Skeletal muscle cell (primary cell): ENCODE measurements around the gene MAGEA2.
"Not testable (repeated sequence)": the region's sequence is repeated elsewhere in the genome, so short reads cannot be mapped to it uniquely, and the experiment has no call there.

Experiments used
- DNase-seq: peaks from one replicate; pipeline ENCODE4 v3.0.0-alpha.2; 2010; ENCODE audit warnings: low read depth
- H3K4me3 ChIP-seq: 2 replicates; pipeline ENCODE4 v1.5.1; 2011; ENCODE audit warnings: low read depth, mild to moderate bottlenecking, control low read depth, low read length, moderate library complexity

MAGEA2 gene, protein sequence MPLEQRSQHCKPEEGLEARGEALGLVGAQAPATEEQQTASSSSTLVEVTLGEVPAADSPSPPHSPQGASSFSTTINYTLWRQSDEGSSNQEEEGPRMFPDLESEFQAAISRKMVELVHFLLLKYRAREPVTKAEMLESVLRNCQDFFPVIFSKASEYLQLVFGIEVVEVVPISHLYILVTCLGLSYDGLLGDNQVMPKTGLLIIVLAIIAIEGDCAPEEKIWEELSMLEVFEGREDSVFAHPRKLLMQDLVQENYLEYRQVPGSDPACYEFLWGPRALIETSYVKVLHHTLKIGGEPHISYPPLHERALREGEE

DNA sequence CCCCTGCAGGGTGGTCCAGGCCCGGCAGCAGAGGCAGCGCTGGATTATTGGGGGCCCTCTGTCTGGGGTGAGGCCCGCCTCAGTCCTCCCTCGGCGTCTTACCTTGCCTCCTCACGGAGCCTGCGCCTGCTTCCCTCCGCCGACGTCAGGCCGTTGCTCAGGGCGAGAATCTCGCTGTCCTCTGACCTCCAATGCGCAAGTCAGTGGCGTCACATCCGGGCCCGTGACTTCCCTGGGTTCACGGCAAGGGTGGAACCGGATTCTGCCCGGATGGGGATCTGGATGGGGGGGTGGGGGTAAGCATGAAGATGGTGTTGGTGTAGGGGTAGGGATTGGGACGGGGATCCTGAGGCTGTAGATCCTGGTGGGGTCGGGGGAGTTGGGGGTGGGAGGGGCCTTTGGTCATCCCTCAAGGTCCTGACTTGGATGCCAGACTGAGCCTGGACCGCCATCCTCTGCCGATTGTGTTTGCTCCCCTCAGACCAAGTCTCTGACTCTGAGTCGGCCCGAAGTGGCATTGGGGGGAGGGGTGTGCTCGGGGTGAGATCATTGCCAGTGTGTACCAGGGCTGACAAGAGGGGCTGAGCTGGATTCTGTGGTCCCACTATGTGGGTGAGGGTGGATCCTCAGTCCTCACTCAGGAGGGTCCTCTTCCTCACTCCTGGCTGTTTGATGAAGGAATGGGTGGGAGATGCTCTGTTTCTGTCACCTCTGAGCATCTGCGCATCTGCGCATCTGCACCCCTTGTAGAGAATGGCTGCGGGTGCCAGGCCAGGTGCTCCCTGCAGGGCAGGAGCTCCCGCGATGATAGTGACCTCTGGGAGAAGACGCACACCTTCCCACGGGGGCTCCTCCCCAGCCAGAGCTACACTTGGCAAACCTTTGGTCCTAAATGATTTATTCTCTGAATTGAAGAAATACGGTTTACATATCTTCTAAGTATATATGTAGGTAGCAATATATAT is at the start of gene MAGEA2:
TSS of gene MAGEA2 (minus strand) at position 157 of the 965 bp plus-strand sequence. CDS start 2,479 bp downstream, outside the sequence.
- not testable (repeated sequence) for H3K4me3 ChIP-seq, DNase-seq

GRCh38 chrX:152798945-152799344 is 45.3 kb upstream of the MAGEA2 start:
- H3K4me3 ChIP-seq, result no peak overlapping the region
- no peak for DNase-seq

DNA sequence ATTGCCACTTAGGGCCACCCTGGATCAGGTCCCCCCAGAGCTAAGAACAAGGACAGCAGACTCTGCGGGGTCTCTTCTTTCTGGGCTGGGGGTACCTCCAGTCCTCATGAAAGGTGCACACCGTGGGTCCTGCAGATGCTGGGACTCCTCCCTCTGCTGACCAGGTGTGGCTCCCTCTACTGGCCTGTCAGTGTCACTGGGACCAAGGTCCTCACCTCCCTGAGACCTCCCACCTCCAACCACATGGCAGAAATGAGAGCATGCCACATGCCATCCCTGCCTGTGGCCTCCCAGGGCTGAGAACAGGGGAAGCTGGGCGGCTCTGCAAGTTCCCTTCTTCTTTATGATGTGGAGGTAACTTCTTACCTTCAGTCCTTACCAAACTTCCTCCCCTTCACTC is 33.4 kb upstream of the MAGEA2 start:
- not testable (repeated sequence) for DNase-seq, H3K4me3 ChIP-seq

- DNase-seq, H3K4me3 ChIP-seq: not testable (repeated sequence)
Measured at GRCh38 chrX:152769549-152770289, 16.1 kb upstream of the MAGEA2 start, which contains the start of gene MAGEA6. TSS of gene MAGEA6 (minus strand) at chrX:152769689. CDS start at chrX:152767650, 2,039 bp downstream.

DNA sequence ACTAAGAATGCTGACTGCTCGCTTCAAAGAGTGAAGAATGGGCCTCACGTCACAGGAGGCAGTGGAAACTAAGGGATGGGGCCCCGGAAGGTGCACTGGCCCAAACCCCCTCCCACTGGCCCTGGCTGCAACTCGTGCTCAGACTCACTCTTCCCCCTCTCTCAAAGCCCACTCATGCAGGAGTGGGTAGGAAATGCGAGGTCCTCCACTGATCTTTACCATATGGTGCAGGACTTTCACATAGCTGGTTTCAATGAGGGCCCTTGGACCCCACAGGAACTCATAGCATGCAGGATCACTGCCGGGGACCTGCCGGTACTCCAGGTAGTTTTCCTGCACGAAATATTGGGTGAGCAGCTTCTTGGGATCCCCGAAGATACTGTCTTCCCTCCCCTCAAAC is 12.9 kb upstream of the MAGEA2 start:
- H3K4me3 ChIP-seq, DNase-seq: not testable (repeated sequence)

DNA sequence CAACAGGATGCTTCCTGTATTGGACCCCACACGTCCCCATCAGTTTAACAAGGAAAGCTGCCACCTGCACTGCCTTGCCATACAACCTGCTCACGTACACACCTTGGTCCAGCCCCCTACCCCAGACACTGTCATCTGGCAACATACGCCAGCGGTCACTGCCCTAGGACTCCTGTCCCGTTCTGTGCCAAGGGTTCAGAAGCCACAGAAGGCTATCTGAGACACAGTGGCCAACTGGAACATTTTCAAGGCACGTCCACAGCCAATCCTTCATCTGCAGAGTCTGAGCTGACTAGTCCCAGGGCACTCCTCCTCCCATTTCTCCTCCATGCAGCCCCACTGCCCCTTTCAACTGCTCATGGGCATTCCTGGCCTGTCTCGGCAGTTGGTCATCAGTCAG is 7.9 kb upstream of the MAGEA2 start:
- DNase-seq, H3K4me3 ChIP-seq: not testable (repeated sequence)

DNA sequence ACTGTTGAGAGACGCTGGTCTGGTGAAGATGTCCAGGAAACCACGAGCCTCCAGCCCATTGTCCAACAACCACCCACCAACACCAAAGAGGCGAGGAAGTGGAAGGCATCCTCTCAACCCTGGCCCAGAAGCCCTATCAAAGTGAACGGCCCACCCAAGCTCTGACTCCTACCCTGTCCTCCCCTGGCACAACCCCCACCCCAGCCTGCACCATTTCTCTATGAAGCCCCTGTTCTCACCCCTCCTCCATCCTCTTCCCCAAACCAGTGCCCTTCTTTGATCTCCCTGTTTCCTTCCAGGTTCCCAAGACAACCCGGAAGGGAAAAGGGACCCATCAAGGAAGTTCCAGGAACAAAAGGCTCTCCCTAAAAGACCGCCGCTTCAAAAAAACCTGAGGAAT is 5.9 kb upstream of the MAGEA2 start:
- DNase-seq, H3K4me3 ChIP-seq: not testable (repeated sequence)

DNA sequence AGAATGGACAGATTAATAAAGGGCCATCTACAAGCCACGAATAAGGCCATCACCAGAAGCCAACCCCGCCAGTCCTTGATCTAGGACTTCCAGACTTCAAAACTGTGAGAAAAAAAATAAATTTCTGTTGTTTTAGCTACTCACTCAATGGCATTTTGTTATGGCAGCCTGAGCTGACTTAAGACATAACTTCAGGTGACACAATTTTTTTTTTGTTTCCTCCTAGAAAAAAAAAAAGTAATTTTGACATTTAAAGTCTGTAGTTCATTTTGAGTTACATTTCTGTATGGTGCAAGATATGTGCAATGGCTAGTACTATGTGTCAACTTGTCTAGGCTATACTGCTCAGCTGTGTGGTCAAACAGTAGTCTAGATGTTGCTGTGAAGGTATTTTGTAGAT is 5.3 kb upstream of the MAGEA2 start, which contains the start of gene CSAG3:
TSS of gene CSAG3 (plus strand) at position 301 of the 400 bp plus-strand sequence.
- not testable (repeated sequence) for H3K4me3 ChIP-seq, DNase-seq

DNA sequence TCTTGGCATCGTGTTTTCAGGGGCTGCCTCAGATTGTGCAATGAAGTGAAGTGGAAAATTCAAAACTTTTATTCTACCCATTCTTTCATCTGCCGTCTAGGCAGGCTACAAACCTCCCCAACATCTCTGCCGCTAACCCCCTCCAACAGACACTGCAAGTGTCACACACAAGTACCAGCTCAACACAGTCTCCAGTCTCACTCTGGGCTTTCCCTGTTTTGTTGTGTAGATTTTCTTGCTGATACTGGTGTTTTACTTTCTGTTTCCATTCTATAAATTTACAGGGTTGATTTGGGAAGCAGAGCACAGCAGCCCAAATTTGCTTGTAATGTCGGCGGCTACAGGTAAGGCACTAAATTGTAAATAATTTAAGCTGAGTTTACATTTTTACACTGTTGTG is 1.2 kb upstream of the MAGEA2 start:
- DNase-seq, H3K4me3 ChIP-seq: not testable (repeated sequence)

- DNase-seq, result no peak
- H3K4me3 ChIP-seq, result no peak overlapping the region
Measured at GRCh38 chrX:152738560-152738959, 15.1 kb downstream of the MAGEA2 start.

DNA sequence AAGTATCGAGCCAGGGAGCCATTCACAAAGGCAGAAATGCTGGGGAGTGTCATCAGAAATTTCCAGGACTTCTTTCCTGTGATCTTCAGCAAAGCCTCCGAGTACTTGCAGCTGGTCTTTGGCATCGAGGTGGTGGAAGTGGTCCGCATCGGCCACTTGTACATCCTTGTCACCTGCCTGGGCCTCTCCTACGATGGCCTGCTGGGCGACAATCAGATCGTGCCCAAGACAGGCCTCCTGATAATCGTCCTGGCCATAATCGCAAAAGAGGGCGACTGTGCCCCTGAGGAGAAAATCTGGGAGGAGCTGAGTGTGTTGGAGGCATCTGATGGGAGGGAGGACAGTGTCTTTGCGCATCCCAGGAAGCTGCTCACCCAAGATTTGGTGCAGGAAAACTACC is 17.1 kb downstream of the MAGEA2 start:
- not testable (repeated sequence) for H3K4me3 ChIP-seq, DNase-seq

DNA sequence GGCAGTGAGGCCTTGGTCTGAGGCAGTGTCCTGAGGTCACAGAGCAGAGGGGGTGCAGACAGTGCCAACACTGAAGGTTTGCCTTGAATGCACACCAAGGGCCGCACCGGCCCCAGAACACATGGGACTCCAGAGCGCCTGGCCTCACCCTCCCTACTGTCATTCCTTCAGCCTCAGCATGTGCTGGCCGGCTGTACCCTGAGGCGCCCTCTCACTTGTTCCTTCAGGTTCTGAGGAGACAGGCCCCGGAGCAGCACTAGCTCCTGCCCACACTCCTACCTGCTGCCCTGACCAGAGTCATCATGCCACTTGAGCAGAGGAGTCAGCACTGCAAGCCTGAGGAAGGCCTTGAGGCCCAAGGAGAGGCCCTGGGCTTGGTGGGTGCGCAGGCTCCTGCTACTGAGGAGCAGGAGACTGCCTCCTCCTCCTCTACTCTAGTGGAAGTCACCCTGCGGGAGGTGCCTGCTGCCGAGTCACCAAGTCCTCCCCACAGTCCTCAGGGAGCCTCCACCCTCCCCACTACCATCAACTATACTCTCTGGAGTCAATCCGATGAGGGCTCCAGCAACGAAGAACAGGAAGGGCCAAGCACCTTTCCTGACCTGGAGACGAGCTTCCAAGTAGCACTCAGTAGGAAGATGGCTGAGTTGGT is 17.7 kb downstream of the MAGEA2 start:
- no peak overlapping the region for H3K4me3 ChIP-seq
- DNase-seq, result no peak

GRCh38 chrX:152735101-152735500 is 18.5 kb downstream of the MAGEA2 start:
- DNase-seq, result no peak
- no peak overlapping the region for H3K4me3 ChIP-seq

GRCh38 chrX:152734143-152734858 is 19.3 kb downstream of the MAGEA2 start:
- H3K4me3 ChIP-seq, DNase-seq: not testable (repeated sequence)

GRCh38 chrX:152733261-152733975 is 20.2 kb downstream of the MAGEA2 start, which contains the start of the genes CSAG1 and MAGEA12:
TSS of gene CSAG1 (minus strand) at chrX:152733721. CDS start at chrX:152732460, 1,261 bp downstream.
TSS of gene MAGEA12 (plus strand) at chrX:152733757. CDS start at chrX:152736162, 2,405 bp downstream.
- H3K4me3 ChIP-seq, result no peak within 1 kb of the TSS

GRCh38 chrX:152725409-152725808 is 28.2 kb downstream of the MAGEA2 start:
- no peak for DNase-seq
- no peak overlapping the region for H3K4me3 ChIP-seq

More at GRCh38 chrX:152733261-152733975, 20.2 kb downstream of the MAGEA2 start, which contains the start of the genes CSAG1 and MAGEA12:
- DNase-seq, result no peak
